GM19023 (cell line): ENCODE data around the gene CD84.
"Not testable (repeated sequence)": the region's sequence is repeated elsewhere in the genome, so short reads cannot be mapped to it uniquely, and the experiment has no call there.

Experiments used
- ATAC-seq: cut with Tn5 transposase; IDR thresholded peaks from one replicate; pipeline ENCODE4 v1.9.1; 2021; ENCODE audit warnings: mild to moderate bottlenecking, moderate library complexity; ENCODE audit not compliant: unreplicated experiment

The CD84 gene

GRCh38 chr1:160519642-160520435 lies 59.5 kb downstream of the CD84 start:
- no peak for ATAC-seq

- not testable (repeated sequence) for ATAC-seq
These were observed 61.8 kb downstream of the CD84 start for GRCh38 chr1:160517519-160517918.

GRCh38 chr1:160515908-160516307 lies 63.4 kb downstream of the CD84 start:
- ATAC-seq = not testable (repeated sequence)

- no peak for ATAC-seq
These were observed 74.6 kb downstream of the CD84 start for GRCh38 chr1:160504651-160505050.

- no peak for ATAC-seq
These were observed 76.2 kb downstream of the CD84 start for GRCh38 chr1:160503087-160503486.

- ATAC-seq = no peak
These were observed 78.8 kb downstream of the CD84 start for GRCh38 chr1:160500321-160500990.

GRCh38 chr1:160499631-160500030 lies 79.7 kb downstream of the CD84 start:
- ATAC-seq = no peak

- ATAC-seq = not testable (repeated sequence)
These were observed 80.8 kb downstream of the CD84 start for GRCh38 chr1:160498301-160499065.

- ATAC-seq = no peak
These were observed 83.0 kb downstream of the CD84 start for GRCh38 chr1:160496334-160496733.

GRCh38 chr1:160494620-160495019 lies 84.7 kb downstream of the CD84 start:
- no peak for ATAC-seq

GRCh38 chr1:160492617-160493016 lies 86.7 kb downstream of the CD84 start:
- no peak for ATAC-seq

- no peak for ATAC-seq
These were observed 87.3 kb downstream of the CD84 start for GRCh38 chr1:160491981-160492380.
